HG03571 (cell line): ENCODE data around the gene DLG2.
"Not testable (repeated sequence)": the region's sequence is repeated elsewhere in the genome, so short reads cannot be mapped to it uniquely, and the experiment has no call there.

Experiments used
- ATAC-seq: cut with Tn5 transposase; IDR thresholded peaks from one replicate; pipeline ENCODE4 v1.9.1; 2021; ENCODE audit not compliant: unreplicated experiment

The DLG2 gene

GRCh38 chr11:83424376-83425136 lies 2202.6 kb downstream of the DLG2 start:
- ATAC-seq, result no peak

DNA sequence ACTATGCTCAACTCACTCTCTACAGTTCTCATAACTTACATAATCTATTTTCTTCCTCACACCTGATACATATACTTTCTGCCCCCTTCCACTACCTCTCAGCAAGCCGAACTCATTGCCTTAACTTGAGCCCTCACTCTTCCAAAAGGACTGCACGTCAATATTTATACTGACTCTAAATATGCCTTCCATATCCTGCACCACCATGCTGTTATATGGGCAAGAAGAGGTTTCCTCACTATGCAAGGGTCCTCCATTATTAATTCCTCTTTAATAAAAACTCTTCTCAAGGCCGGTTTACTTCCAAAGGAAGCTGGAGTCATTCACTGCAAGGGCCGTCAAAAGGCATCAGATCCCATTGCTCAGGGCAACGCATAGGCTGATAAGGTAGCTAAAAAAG lies 2204.5 kb downstream of the DLG2 start:
- not testable (repeated sequence) for ATAC-seq

DNA sequence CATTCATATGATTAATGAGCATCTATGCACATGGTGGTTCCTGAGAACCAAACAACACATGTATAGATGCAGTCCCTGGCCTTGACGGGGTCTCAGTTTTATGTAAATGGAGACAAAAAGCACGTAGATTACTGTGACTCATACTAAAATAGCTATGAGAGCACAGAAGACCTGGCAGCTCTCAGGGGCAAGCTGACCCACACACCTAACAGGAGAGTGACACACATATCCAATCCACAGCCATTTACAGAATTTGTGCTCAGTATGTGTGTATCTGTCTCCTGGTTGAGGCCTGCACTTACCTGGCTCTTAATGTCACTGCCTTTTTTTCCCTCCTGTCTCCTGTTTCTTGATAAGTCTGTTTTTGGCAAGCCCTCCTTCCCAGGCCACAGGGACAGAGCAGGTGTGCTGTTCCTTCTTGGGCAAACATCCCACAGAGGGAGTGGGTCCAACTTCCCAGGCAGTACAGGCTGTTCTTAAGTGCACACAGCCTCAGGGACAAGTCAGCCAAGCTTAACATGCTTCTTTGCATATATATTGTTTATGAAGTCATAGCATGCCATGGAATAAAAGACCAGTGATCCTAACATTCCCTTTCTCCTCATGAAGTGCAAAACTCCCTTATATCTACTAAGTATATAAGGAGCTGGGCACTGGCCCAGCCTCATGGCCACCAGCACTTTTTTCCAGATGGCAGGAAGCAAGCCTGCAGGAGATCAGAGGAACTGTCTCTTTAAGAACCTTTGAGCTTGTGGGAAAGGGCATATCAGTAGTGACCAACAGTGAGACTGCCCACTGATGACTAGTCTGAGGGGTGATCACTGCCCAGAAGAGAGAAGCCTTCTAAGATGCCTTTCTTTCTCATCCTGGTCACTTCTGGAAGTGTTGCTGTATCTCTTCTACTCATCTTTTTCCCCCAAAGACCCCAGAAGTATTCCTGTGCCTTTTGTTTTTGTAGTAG lies 2216.3 kb downstream of the DLG2 start:
- ATAC-seq, result no peak

GRCh38 chr11:83409891-83410290 lies 2217.3 kb downstream of the DLG2 start:
- ATAC-seq, result no peak

DNA sequence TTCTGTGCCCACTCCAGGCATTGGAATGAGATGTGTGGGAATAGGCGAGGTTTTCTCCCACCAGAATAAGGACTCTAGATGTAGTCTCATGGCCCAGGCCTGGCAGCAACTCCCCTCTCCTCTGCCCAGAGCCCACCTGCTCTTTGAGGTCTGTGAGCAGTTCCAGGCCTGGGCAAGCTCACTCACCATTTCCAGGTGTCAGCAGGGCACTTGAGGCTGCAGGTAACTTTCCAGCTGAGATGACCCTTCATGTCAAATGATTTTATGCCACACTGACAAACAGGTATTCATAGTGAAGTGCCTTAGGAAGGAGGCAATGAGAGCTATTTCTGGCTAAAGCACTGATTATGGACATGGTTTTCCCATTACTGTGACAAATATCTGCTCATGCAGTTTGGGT lies 2217.7 kb downstream of the DLG2 start:
- ATAC-seq, result no peak

- ATAC-seq, result no peak
Measured at GRCh38 chr11:83408946-83409345, 2218.2 kb downstream of the DLG2 start.
